Measurements from ENCODE around the gene AGER.

DNA sequence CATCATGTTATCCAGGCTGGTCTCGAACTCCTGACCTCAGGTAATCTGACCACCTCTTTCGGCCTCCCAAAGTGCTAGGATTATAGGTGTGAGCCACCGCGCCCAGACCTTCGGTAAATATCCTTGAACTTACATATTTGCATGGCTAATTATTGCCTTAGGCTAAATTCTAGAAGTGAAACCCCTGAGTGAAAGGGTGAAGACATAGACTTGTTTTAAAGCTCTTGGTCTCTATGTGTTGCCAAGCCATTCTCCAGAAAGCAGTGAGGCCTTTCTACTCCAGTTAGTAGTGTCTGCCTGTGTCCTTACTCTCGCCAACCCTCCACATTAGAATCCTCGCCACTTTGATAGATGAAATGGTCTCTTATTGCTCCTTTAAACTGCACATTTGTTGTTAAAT, 42.4 kb upstream of the AGER start:
- TF ChIP-seq CTCF (IDR thresholded peaks at IDR 0.05): no peak
- TF ChIP-seq EZH2 (IDR thresholded peaks at IDR 0.05; ENCODE audit: borderline replicate concordance, insufficient read depth, low read depth, low read length, poor library complexity, severe bottlenecking): no peak
